ENCODE measurements around the gene BCR. TPM values are rescaled to one million over a fixed set of nuclear protein-coding genes. Genes with fewer than 3 reads are reported as not detected.

BCR gene
- polyA plus RNA-seq, 1 donor (not counting 4 experiments of a cell fraction or from before 2014, with no cell fraction given) = 25.8 TPM

DNA sequence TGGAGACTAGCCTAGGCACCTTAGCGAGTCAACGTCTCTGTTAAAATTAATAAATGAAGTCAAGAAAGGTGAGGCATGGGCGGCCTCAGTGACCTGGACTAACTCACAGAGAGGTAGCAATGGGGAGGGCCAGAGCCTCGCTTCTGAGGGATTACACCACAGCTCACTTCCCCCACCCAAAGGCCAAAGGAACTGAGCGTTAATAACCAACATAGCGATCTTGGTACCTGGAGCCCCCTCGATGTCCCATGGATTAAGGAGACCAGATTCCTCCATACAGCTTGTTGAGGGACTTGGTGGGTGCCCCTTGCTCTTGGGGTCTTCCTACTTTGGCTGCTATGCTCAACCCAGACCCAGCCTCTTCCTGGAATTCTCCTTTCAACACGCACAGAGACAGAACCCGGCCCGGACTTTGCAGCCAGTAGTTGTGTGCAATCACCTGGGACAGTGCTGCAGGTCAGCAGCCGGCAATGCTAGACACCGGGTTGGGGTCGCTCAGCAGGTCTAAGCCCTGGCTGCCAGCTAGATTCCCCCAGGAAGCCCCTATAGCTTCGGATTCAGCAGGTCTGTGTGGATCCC, 70.6 kb downstream of the BCR start:
- FAIRE-seq (no peak), DNase-seq (ENCODE audit: low read depth, low spot score) (no peak)
- Histone ChIP-seq H3K36me3 (ENCODE audit: control insufficient read depth in 2 of 2, extremely low read depth in 1 of 2, insufficient read depth in 2 of 2, low read length in 2 of 2) (peaks cover 10 to 12% of the 10 kb centered on the region in 2 experiments), H3K4me2 (ENCODE audit: control insufficient read depth, extremely low read depth, insufficient read depth, low read depth, low read length) (no peak overlapping the region), H3K9me1 (ENCODE audit: control insufficient read depth, extremely low read depth, insufficient read depth, low read length) (peaks cover 2% of the 10 kb centered on the region), H3K9ac (ENCODE audit: control insufficient read depth, extremely low read depth, insufficient read depth, low read length) (no peak overlapping the region), H3K9me3 (ENCODE audit: control insufficient read depth, low read depth, low read length) (no peaks in the 10 kb centered on the region), H2AFZ (ENCODE audit: control insufficient read depth, low read length) (no peak overlapping the region), H3K79me2 (ENCODE audit: control insufficient read depth, insufficient read depth, low read length) (peaks cover 54% of the 10 kb centered on the region), H3K27ac (ENCODE audit: control insufficient read depth, insufficient read depth, low read length) (no peak overlapping the region), H3K4me3 (ENCODE audit: control insufficient read depth in 2 of 3, extremely low read depth in 1 of 3, insufficient read depth in 2 of 3, low read depth in 1 of 3, low read length in 3 of 3) (no peak overlapping the region), H4K20me1 (ENCODE audit: control insufficient read depth, extremely low read depth, insufficient read depth, low read length) (peaks cover 3% of the 10 kb centered on the region), H3K27me3 (ENCODE audit: control insufficient read depth, extremely low read depth, insufficient read depth, low read length) (no peaks in the 10 kb centered on the region), H3K4me1 (ENCODE audit: control insufficient read depth, extremely low read depth, insufficient read depth, low read length) (peaks cover 13% of the 10 kb centered on the region)
- dilution Hi-C loops (cut with MboI; ENCODE audit: extremely low pct_ligation_motif_present, low sequenced_read_pairs) = no loop called here
- TF ChIP-seq, protein P1, sequence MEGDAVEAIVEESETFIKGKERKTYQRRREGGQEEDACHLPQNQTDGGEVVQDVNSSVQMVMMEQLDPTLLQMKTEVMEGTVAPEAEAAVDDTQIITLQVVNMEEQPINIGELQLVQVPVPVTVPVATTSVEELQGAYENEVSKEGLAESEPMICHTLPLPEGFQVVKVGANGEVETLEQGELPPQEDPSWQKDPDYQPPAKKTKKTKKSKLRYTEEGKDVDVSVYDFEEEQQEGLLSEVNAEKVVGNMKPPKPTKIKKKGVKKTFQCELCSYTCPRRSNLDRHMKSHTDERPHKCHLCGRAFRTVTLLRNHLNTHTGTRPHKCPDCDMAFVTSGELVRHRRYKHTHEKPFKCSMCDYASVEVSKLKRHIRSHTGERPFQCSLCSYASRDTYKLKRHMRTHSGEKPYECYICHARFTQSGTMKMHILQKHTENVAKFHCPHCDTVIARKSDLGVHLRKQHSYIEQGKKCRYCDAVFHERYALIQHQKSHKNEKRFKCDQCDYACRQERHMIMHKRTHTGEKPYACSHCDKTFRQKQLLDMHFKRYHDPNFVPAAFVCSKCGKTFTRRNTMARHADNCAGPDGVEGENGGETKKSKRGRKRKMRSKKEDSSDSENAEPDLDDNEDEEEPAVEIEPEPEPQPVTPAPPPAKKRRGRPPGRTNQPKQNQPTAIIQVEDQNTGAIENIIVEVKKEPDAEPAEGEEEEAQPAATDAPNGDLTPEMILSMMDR (optimal IDR thresholded peaks at IDR 0.05 in 1 of 3, IDR thresholded peaks at IDR 0.05 in 1 of 3, conservative IDR thresholded peaks at IDR 0.05 in 1 of 3; ENCODE audit: extremely low read depth in 1 of 3, insufficient read depth in 2 of 3, low read length in 3 of 3) = no peak
- TF ChIP-seq EZH2 (IDR thresholded peaks at IDR 0.05; ENCODE audit: low read length) = no peak

DNA sequence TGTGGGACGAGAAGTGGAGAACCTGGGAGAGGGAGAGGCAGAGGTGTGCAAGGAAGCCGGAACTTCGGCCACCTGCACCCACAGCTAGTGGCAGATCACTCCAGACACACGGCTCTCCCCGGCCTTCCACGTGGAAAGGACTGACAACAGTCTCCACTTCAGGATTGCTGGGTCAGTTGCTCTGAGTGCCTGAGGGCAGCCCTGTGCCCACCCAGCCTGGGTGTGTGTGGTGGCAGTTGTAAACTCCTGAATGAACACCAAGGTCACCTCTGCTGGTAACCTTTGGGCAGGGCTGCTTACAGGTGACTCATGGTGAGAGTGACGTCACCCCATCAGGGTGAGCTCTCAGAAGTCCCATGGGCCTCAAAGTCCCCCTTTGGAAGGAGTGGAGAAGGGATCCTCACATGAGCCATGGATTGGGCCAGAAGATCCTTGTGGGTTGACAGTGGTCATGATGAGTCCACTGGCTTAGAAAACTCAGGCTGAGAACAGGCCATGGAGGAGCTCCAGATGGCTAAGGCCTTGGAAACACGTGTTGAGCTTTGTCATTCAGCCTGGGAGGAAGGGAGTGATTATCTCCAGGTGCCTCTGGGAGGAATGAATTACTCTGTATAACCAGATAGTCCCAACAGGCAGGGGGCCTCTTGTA, 71.3 kb downstream of the BCR start:
- Histone ChIP-seq H3K9me3 (ENCODE audit: control insufficient read depth, low read depth, low read length) (no peaks in the 10 kb centered on the region), H3K4me1 (ENCODE audit: control insufficient read depth, extremely low read depth, insufficient read depth, low read length) (peaks cover 17% of the 10 kb centered on the region), H3K36me3 (ENCODE audit: control insufficient read depth in 2 of 2, extremely low read depth in 1 of 2, insufficient read depth in 2 of 2, low read length in 2 of 2) (peaks cover 12 to 16% of the 10 kb centered on the region in 2 experiments), H3K9ac (ENCODE audit: control insufficient read depth, extremely low read depth, insufficient read depth, low read length) (no peak overlapping the region), H2AFZ (ENCODE audit: control insufficient read depth, low read length) (no peak overlapping the region), H3K4me2 (ENCODE audit: control insufficient read depth, extremely low read depth, insufficient read depth, low read depth, low read length) (no peak overlapping the region), H3K79me2 (ENCODE audit: control insufficient read depth, insufficient read depth, low read length) (peaks cover 48% of the 10 kb centered on the region), H3K4me3 (ENCODE audit: control insufficient read depth in 2 of 3, extremely low read depth in 1 of 3, insufficient read depth in 2 of 3, low read depth in 1 of 3, low read length in 3 of 3) (no peak overlapping the region), H3K27ac (ENCODE audit: control insufficient read depth, insufficient read depth, low read length) (peak overlapping the region; percentile 8), H3K9me1 (ENCODE audit: control insufficient read depth, extremely low read depth, insufficient read depth, low read length) (peaks cover 4% of the 10 kb centered on the region), H4K20me1 (ENCODE audit: control insufficient read depth, extremely low read depth, insufficient read depth, low read length) (peaks cover 3% of the 10 kb centered on the region), H3K27me3 (ENCODE audit: control insufficient read depth, extremely low read depth, insufficient read depth, low read length) (no peaks in the 10 kb centered on the region)
- FAIRE-seq (peak; percentile 23), DNase-seq (ENCODE audit: low read depth, low spot score) (no peak)
- dilution Hi-C loops (cut with MboI; ENCODE audit: extremely low pct_ligation_motif_present, low sequenced_read_pairs) = no loop called here
- no peak for TF ChIP-seq EZH2 (IDR thresholded peaks at IDR 0.05; ENCODE audit: low read length)
